GM12878 (cell line): Measurements from ENCODE around the gene FBXL22. TPM values are rescaled to one million over a fixed set of nuclear protein-coding genes. Genes with fewer than 3 reads are reported as not detected.

Experiments
- ATAC-seq: fragments of 200-7000 bp; cut with Tn5 transposase; 3 replicates; pipeline ENCODE4 v1.9.1; 2020; ENCODE audit warnings: mild to moderate bottlenecking, moderate library complexity
- BruUV-seq: library from RNA; stranded (reverse); fragments of 400-500 nt; replicated peaks from 2 replicates; lab custom pipeline; 2021; lab: Mats Ljungman, UMichigan
- CTCF ChIA-PET: fragments of 300-600 bp; sonication (Branson Sonifier 250); formaldehyde crosslinking; extraction: SDS; loops from one replicate; lab custom pipeline; 2021; ENCODE audit warnings: inconsistent platforms; lab: Yijun Ruan, JAX
- POLR2A ChIA-PET: fragments of 350-600 bp; formaldehyde crosslinking; extraction: SDS; loops from one replicate; lab custom pipeline; 2021; ENCODE audit warnings: inconsistent platforms; lab: Charles Lee
- RAD21 ChIA-PET: fragments of 300-600 bp; sonication (Branson Sonifier 250); formaldehyde crosslinking; loops from one replicate; lab custom pipeline; 2023; ENCODE audit warnings: antibody characterized with exemption; ENCODE audit not compliant: unreplicated experiment; lab: Charles Lee
- SMC1A ChIA-PET: fragments of 300-600 bp; sonication (Branson Sonifier 250); formaldehyde crosslinking; loops from one replicate; lab custom pipeline; 2023; ENCODE audit not compliant: unreplicated experiment, uncharacterized antibody; lab: Charles Lee
- DNase-seq: peaks from one replicate; pipeline ENCODE4 v3.0.0-alpha.2; 2011; ENCODE audit warnings: low read depth, low spot score
- FAIRE-seq: peaks from 3 replicates; lab custom pipeline; 2011; peaks lifted over from hg19 to GRCh38; lab: Jason Lieb, UNC
- H2AFZ ChIP-seq: 2 replicates; pipeline ENCODE4 v1.6.0; 2011; ENCODE audit warnings: low read depth, low read length, control low read depth; ENCODE audit not compliant: control insufficient read depth
- H3K27ac ChIP-seq: 2 replicates; pipeline ENCODE4 v1.5.1; 2011; ENCODE audit warnings: control low read depth; ENCODE audit not compliant: control insufficient read depth, insufficient read depth
- H3K27me3 ChIP-seq, 2 experiments: replicated peaks in 1 of 2; 2 replicates each; pipeline versions ENCODE4 v1.6.0 to v1.6.1; 2011; ENCODE audit warnings: low read length in 1 of 2; ENCODE audit not compliant: control insufficient read depth in 2 of 2, insufficient read depth in 2 of 2
- H3K36me3 ChIP-seq, 2 experiments: 2 replicates each; pipeline ENCODE4 v1.5.1; 2011; ENCODE audit warnings: low read length in 1 of 2; ENCODE audit not compliant: control insufficient read depth in 2 of 2, insufficient read depth in 2 of 2
- H3K4me1 ChIP-seq: 2 replicates; pipeline ENCODE4 v1.6.1; 2011; ENCODE audit warnings: mild to moderate bottlenecking, low read length, moderate library complexity, mixed read lengths; ENCODE audit not compliant: control insufficient read depth, insufficient read depth
- H3K4me2 ChIP-seq: 2 replicates; pipeline ENCODE4 v1.6.0; 2011; ENCODE audit warnings: control low read depth; ENCODE audit not compliant: control insufficient read depth, insufficient read depth
- H3K4me3 ChIP-seq: fragments of 200-600 bp; sonication (generic); 2 replicates; pipeline ENCODE4 v1.5.1; 2016
- H3K79me2 ChIP-seq: 2 replicates; pipeline ENCODE4 v1.6.0; 2011; ENCODE audit warnings: low read length; ENCODE audit not compliant: control insufficient read depth, insufficient read depth
- H3K9ac ChIP-seq: 2 replicates; pipeline ENCODE4 v1.8.0; 2011; ENCODE audit warnings: low read length, control low read depth, mixed read lengths; ENCODE audit not compliant: control insufficient read depth, insufficient read depth
- H3K9me3 ChIP-seq: replicated peaks from 3 replicates; pipeline ENCODE4 v1.5.1; 2011; ENCODE audit warnings: mild to moderate bottlenecking, low read length; ENCODE audit not compliant: control insufficient read depth, insufficient read depth
- H4K20me1 ChIP-seq: 2 replicates; pipeline ENCODE4 v1.6.0; 2011; ENCODE audit not compliant: control insufficient read depth, insufficient read depth
- CUX1 ChIP-seq: IDR thresholded peaks from 2 replicates; pipeline ENCODE4 v1.6.1; 2012; ENCODE audit warnings: improper control_type of control experiment, low read depth, low read length; ENCODE audit not compliant: insufficient replicate concordance
- E2F8 ChIP-seq: fragments of 450-650 bp; IDR thresholded peaks from 2 replicates; pipeline ENCODE4 v1.6.1; 2018; ENCODE audit warnings: mild to moderate bottlenecking, low read depth, moderate library complexity; ENCODE audit not compliant: partially characterized antibody
- HDAC6 ChIP-seq: fragments of 200-600 bp; sonication (generic); IDR thresholded peaks from one replicate; pipeline ENCODE4 v1.8.0; 2017; ENCODE audit warnings: antibody characterized with exemption; ENCODE audit not compliant: unreplicated experiment
- HDGF ChIP-seq: fragments of 450-650 bp; IDR thresholded peaks from 2 replicates; pipeline ENCODE4 v1.6.1; 2016; ENCODE audit warnings: antibody characterized with exemption
- RELA ChIP-seq: fragments of 450-650 bp; IDR thresholded peaks from 2 replicates; pipeline ENCODE4 v1.8.0; 2014; ENCODE audit warnings: borderline replicate concordance; ENCODE audit not compliant: partially characterized antibody
- SUPT20H ChIP-seq: IDR thresholded peaks from 2 replicates; pipeline ENCODE4 v1.6.1; 2011; ENCODE audit warnings: low read depth, mild to moderate bottlenecking, low read length, moderate library complexity, borderline replicate concordance; ENCODE audit not compliant: control insufficient read depth
- ZZZ3 ChIP-seq: IDR thresholded peaks from 2 replicates; pipeline ENCODE4 v1.6.1; 2011; ENCODE audit warnings: low read depth; ENCODE audit not compliant: control insufficient read depth, insufficient read length
- WGBS: methylation state at CpG from one replicate; pipeline ENCODE4 v1.1.6; 2016; ENCODE audit warnings: low lambda C conversion rate; ENCODE audit not compliant: insufficient replicate concordance, insufficient coverage; ENCODE audit errors: missing lambda C conversion rate; 5-methylcytosine and 5-hydroxymethylcytosine counted together
- in situ Hi-C: fragments of 300-500 bp; cut with MboI; formaldehyde crosslinking; loops from 9 replicates; pipeline ENCODE4 v1.14.3; 2018; ENCODE audit warnings: mixed read lengths
- intact Hi-C: fragments of 100-400 bp; cut with micrococcal nuclease; formaldehyde crosslinking; loops from one replicate; pipeline ENCODE4 v1.14.2; 2022; ENCODE audit not compliant: unreplicated experiment
- polyA plus RNA-seq, 11 experiments: library from polyadenylated mRNA; depleted of rRNA in 4 of 11; unstranded in 6 of 11; stranded (reverse) in 5 of 11; fragments of >200 nt; fragmentation: Nextera tagmentation in 4 of 11; fragmentation: Illumina TruSeq in 1 of 11; extraction: Ambion mirVana in 4 of 11; extraction: Trizol in 1 of 11; gene quantifications; 1 replicate in 1 of 11; 2 replicates in 10 of 11; pipeline versions ENCODE4 v1.2.1 to v1.2.3, GENCODE V29; 2011 to 2016; ENCODE audit warnings: inconsistent platforms in 2 of 11, missing spikeins in 2 of 11, low read depth in 1 of 11
- total RNA-seq, 4 experiments: library from RNA; depleted of rRNA in 3 of 4; stranded (reverse); fragments of >200 nt in 3 of 4; fragmentation: Illumina TruSeq in 1 of 4; extraction: Trizol in 1 of 4; gene quantifications; 2 replicates each; pipeline versions ENCODE4 v1.2.1 to v1.2.3, GENCODE V29; 2013 to 2021
- TF ChIP-seq, protein P1 (sequence below): fragments of 450-650 bp; IDR thresholded peaks from 2 replicates; pipeline ENCODE4 v1.6.1; 2017; ENCODE audit warnings: low read depth, mild to moderate bottlenecking, moderate library complexity
- TF ChIP-seq, protein P2 (sequence below): fragments of 450-650 bp; IDR thresholded peaks from 2 replicates; pipeline ENCODE4 v1.6.1; 2018; ENCODE audit warnings: borderline replicate concordance, mild to moderate bottlenecking; ENCODE audit not compliant: partially characterized antibody

Gene FBXL22
- total and polyA plus RNA-seq, 10 of the 15 experiments (the other 5 are each of a cell fraction or from before 2014, with no cell fraction given) = 0.05 to 2.6 (median 0.52) TPM

DNA sequence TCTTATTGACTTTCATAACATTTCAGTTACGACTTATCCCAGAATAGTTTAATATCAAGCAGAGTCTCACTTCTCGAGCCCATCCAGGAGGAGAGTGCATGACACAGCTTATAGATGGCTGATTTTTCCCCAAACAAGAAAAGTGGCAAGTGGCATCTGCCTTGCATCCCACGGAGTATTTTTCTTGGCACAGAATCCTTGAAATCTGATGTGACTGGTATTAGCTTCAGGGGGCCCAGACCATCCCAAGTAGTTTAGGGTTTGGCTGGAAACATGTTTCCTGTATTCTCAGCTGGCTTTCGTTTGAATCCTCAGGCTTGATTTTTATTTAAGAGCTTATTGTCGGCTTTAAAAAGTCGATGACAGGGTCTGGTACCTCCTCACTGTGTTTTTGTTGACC, 20.7 kb upstream of the FBXL22 start:
- Histone ChIP-seq H3K4me1 (no peaks in the 10 kb centered on the region), H3K27ac (no peak overlapping the region), H3K4me3 (no peak overlapping the region), H3K9ac (no peak overlapping the region), H2AFZ (no peak overlapping the region), H3K27me3 (no peaks in the 10 kb centered on the region), H3K4me2 (no peak overlapping the region), H3K36me3 (peaks cover 3 to 22% of the 10 kb centered on the region in 2 experiments; a peak in 3 of 4 replicates), H3K9me3 (no peaks in the 10 kb centered on the region), H4K20me1 (no peaks in the 10 kb centered on the region), H3K79me2 (no peaks in the 10 kb centered on the region)
- intact Hi-C loops = no loop called here
- ChIA-PET POLR2A (no interaction called here), RAD21 (interaction anchor here (0.8 kb wide), 1 partner anchor 23 kb away, joined by 3 read pairs; no protein-coding TSS in a partner anchor), CTCF (interaction anchor here (1.0 to 1.2 kb wide), 2 partner anchors 10 to 109 kb away, joined by 3 read pairs; no protein-coding TSS in a partner anchor), SMC1A (interaction anchor here (0.8 to 3.5 kb wide), 4 partner anchors 9 to 69 kb away, joined by 3 to 14 read pairs (median 4); no protein-coding TSS in a partner anchor)
- in situ Hi-C loops = loop anchor here (25.0 kb wide), 1 partner anchor 289 kb away; the partner anchor contains the start of gene APH1B
- 98% methylated on average over 6 of the region's 6 CpGs for WGBS
- no TSS peak for BruUV-seq
- no peak for ATAC-seq
- DNase-seq = no peak
- FAIRE-seq = no peak
- no peak for TF ChIP-seq E2F8
- TF ChIP-seq SUPT20H = no peak
- TF ChIP-seq, protein P1, sequence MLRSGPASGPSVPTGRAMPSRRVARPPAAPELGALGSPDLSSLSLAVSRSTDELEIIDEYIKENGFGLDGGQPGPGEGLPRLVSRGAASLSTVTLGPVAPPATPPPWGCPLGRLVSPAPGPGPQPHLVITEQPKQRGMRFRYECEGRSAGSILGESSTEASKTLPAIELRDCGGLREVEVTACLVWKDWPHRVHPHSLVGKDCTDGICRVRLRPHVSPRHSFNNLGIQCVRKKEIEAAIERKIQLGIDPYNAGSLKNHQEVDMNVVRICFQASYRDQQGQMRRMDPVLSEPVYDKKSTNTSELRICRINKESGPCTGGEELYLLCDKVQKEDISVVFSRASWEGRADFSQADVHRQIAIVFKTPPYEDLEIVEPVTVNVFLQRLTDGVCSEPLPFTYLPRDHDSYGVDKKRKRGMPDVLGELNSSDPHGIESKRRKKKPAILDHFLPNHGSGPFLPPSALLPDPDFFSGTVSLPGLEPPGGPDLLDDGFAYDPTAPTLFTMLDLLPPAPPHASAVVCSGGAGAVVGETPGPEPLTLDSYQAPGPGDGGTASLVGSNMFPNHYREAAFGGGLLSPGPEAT = no peak
- no peak for TF ChIP-seq ZZZ3
- no peak for TF ChIP-seq CUX1
- no peak for TF ChIP-seq RELA
- TF ChIP-seq HDGF = no peak
- no peak for TF ChIP-seq HDAC6
- TF ChIP-seq, protein P2, sequence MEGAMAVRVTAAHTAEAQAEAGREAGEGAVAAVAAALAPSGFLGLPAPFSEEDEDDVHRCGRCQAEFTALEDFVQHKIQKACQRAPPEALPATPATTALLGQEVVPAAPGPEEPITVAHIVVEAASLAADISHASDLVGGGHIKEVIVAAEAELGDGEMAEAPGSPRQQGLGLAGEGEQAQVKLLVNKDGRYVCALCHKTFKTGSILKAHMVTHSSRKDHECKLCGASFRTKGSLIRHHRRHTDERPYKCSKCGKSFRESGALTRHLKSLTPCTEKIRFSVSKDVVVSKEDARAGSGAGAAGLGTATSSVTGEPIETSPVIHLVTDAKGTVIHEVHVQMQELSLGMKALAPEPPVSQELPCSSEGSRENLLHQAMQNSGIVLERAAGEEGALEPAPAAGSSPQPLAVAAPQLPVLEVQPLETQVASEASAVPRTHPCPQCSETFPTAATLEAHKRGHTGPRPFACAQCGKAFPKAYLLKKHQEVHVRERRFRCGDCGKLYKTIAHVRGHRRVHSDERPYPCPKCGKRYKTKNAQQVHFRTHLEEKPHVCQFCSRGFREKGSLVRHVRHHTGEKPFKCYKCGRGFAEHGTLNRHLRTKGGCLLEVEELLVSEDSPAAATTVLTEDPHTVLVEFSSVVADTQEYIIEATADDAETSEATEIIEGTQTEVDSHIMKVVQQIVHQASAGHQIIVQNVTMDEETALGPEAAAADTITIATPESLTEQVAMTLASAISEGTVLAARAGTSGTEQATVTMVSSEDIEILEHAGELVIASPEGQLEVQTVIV = no peak
